HG03280 (cell line): Measurements from ENCODE around the gene LGALSL.

Experiments
- ATAC-seq: cut with Tn5 transposase; IDR thresholded peaks from one replicate; pipeline ENCODE4 v1.9.1; 2021; ENCODE audit warnings: mild to moderate bottlenecking, moderate library complexity; ENCODE audit not compliant: unreplicated experiment

Gene LGALSL

GRCh38 chr2:64470071-64470470, 16.1 kb downstream of the LGALSL start:
- ATAC-seq: no peak

GRCh38 chr2:64470766-64471295, 16.9 kb downstream of the LGALSL start:
- no peak for ATAC-seq

- no peak for ATAC-seq
Observed at GRCh38 chr2:64471600-64471999, 17.6 kb downstream of the LGALSL start.

GRCh38 chr2:64472881-64473280, 18.9 kb downstream of the LGALSL start:
- no peak for ATAC-seq

- ATAC-seq: no peak
Observed at GRCh38 chr2:64474121-64474571, 20.2 kb downstream of the LGALSL start.

- ATAC-seq: no peak
Observed at GRCh38 chr2:64474636-64475035, 20.7 kb downstream of the LGALSL start.

- ATAC-seq: no peak
Observed at GRCh38 chr2:64477037-64477436, 23.1 kb downstream of the LGALSL start.

- no peak for ATAC-seq
Observed at GRCh38 chr2:64477979-64478378, 24.0 kb downstream of the LGALSL start.

- no peak for ATAC-seq
Observed at GRCh38 chr2:64478502-64479230, 24.7 kb downstream of the LGALSL start.

GRCh38 chr2:64479259-64480117, 25.5 kb downstream of the LGALSL start:
- ATAC-seq: no peak

- no peak for ATAC-seq
Observed at GRCh38 chr2:64481665-64482064, 27.7 kb downstream of the LGALSL start.

- no peak for ATAC-seq
Observed at GRCh38 chr2:64482243-64482642, 28.3 kb downstream of the LGALSL start.

- ATAC-seq: no peak
Observed at GRCh38 chr2:64482765-64483504, 29.0 kb downstream of the LGALSL start.

- ATAC-seq: no peak
Observed at GRCh38 chr2:64485331-64485730, 31.4 kb downstream of the LGALSL start.

- ATAC-seq: no peak
Observed at GRCh38 chr2:64485961-64486360, 32.0 kb downstream of the LGALSL start.

- no peak for ATAC-seq
Observed at GRCh38 chr2:64487256-64488049, 33.5 kb downstream of the LGALSL start.

GRCh38 chr2:64488050-64488974, 34.4 kb downstream of the LGALSL start:
- ATAC-seq: peak; percentile 72

- no peak for ATAC-seq
Observed at GRCh38 chr2:64489081-64489751, 35.3 kb downstream of the LGALSL start.

- ATAC-seq: no peak
Observed at GRCh38 chr2:64491426-64491825, 37.5 kb downstream of the LGALSL start.
